ENCODE results near the gene SLC6A5.

The SLC6A5 gene

DNA sequence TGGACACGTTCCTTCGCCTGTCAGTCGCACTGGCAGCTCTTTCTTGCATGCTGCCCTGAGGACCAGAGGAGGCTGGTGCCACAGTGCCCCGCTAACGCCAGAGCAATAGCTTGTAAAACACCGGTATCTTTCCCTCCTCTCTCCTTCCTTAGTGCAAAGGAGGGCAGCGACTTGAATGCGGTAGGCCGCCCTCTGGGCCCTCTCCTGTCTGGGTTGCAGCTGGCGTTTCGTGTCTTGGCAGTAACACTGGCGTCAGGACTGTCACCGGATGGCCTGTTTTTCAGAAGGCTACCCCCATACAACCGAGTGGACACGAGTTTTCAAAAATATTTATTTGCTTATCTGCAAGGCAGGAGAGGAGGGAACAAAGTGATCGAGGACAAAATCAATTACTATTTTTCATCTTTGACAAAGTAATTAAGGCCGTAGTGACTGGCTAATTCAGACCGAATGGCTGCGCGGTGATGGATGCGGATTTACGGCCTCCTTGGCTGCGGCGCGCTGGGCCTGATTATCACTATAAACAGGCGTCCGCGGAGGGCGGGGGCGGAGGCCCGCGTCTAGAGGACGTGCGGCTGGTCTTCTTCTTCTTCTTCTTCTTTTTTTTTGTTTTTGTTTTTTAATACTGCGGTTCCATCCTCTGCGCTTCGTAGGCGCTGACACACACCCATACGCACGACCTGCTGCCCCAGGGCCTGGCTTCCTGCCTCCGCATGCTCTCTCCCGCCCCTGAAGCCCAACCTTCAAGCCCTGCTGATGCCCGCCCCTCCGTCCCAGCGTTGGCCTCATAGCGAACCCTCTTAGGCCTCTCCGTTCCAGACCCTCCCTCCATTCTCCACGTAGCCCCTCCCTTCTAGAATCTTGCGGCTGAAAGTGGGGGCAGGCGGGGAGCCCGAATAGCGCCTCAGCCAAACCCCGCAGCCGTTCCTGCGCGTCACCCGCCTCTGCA lies 2.9 kb upstream of the SLC6A5 start:
- no peak for DNase-seq (ENCODE audit: low read depth)

DNA sequence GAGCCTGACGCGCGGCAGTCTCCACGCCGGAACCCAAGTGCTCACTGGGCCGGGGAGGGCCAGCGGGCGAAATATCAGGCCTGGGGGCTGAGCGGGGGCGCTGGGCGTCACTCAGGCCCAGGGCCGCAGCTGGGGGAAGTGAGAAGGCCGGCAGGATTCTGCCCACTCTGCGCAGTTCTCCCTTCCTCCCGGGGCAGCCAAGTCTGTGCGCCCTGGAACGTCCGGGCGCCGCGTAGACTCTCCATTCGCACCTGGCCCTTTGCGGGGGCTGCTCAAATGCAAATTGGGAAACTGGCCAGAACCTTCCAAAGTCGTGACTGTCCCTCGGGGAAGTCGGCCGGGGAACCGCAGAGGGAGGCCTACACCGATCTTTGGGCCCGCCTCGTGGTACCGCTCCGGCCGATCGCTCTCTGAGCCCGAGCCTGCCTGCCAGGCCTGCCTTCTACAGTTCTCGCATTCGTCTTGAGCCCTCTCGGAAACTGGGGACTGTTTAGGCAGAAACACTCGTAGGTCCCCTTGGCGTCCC lies 2.2 kb upstream of the SLC6A5 start:
- DNase-seq (ENCODE audit: low read depth): no peak

DNA sequence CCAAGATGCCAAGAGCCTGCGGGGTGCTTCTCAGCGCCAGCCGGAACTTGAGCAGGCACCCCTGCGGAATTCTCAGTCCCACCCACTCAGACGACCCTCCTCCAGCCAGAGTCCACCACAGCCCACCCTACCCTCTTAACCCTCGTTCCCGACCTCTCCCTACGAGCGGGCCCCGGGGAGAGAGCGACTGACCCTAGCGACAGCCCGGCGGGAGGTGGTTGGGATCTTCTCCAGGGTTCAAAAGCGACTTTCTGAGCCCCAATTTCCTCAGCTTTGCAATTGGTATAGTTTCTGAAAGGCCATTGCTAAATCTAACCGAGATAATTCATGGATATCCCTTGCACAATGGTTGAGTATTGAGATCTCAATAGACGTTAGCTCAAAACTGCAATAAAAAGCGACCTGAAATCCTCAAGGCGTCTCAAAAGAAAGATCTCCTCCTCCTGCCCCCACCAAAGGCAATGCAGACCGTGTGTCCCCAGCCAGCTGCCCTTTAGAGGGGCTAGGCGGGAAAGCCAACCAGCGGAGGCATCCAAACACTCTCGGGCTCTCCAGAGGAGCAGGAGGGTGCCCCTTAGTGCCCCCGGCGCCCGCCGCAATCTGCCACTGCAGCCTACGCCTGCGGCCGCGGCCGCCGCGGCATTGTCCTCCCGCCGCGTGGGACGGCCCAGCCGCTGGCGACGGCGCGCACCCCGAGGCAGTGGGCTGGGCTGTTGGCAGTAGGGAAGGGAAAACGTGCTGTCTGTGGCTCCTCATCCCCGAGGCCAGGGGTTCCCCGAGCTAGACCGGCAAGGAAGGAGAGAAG lies 1.5 kb upstream of the SLC6A5 start:
- no peak for DNase-seq (ENCODE audit: low read depth)

DNA sequence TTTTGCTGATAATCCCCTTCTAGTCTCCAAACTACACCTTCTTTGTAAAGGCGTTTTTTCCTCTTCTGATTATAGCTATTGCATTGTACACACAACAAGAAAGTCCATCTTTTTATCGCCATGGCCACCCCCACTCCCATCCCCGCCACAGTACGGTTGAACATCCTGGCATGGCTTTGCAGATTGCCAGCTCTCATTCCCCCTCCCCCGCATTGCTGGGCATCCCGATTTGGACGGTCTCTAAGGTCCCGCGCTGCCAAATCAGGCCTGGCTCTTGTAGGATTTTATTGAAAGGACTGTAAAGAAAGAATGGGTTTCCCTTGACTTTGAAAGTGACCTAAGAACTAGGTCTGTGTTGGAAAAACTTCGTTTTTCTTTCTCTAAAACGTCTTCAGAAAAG lies 916 bp upstream of the SLC6A5 start:
- no peak for DNase-seq (ENCODE audit: low read depth)

DNA sequence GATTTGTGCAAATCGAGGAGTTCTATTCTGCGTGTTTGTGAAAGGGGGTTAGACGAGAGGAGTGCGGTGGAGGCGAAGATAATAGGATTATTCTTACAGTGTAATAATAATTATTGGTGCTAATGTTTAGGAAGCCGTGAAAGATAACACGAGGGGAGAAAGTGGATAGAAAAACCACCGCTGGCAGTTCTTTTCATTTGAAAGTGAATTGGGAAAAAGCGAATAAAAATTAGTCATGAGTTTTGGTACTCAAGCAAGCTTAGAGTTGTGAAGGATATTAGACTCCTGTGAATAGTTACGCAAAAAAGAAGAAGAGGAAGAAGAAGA lies 575 bp downstream of the SLC6A5 start:
- no peak for DNase-seq (ENCODE audit: low read depth)

DNA sequence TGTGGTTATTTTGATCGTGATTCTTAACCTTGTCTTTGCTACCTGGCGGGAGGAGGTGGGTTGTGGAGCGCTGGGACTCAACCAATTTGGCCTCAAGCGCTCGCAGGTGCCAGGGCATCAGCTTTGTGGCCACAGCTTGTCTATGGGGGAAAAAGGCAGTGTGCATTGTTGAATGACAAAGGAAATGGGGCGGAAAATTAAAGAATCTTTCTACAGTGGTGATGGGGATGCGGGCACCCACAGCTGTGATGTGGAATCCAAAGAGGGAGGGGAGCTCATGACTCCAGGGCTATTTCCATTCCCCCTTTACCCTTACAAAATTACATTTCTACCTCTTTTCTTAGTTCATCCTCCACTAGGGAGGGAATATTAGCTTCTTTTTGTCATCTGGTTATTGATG lies 1.1 kb downstream of the SLC6A5 start:
- DNase-seq (ENCODE audit: low read depth): no peak

DNA sequence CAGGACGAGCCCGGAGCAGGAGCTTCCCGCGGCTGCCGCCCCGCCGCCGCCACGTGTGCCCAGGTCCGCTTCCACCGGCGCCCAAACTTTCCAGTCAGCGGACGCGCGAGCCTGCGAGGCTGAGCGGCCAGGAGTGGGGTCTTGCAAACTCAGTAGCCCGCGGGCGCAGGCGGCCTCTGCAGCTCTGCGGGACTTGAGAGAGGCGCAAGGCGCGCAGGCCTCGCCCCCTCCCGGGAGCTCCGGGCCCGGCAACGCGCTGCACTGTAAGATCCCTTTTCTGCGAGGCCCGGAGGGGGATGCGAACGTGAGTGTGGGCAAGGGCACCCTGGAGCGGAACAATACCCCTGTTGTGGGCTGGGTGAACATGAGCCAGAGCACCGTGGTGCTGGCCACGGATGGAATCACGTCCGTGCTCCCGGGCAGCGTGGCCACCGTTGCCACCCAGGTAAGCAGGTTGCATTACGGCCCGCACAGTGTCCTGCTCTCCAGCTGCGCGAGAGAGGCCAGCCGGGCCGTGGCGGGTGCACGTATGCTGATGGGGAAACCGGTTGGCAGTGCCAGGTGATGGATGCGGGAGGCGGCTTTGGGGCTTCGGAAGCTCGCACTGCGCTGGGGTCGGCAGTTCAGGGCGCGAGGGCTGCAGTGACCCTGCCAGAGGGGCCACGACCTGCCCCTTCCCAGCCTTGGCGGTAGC lies 2.0 kb downstream of the SLC6A5 start:
- no peak for DNase-seq (ENCODE audit: low read depth)

DNA sequence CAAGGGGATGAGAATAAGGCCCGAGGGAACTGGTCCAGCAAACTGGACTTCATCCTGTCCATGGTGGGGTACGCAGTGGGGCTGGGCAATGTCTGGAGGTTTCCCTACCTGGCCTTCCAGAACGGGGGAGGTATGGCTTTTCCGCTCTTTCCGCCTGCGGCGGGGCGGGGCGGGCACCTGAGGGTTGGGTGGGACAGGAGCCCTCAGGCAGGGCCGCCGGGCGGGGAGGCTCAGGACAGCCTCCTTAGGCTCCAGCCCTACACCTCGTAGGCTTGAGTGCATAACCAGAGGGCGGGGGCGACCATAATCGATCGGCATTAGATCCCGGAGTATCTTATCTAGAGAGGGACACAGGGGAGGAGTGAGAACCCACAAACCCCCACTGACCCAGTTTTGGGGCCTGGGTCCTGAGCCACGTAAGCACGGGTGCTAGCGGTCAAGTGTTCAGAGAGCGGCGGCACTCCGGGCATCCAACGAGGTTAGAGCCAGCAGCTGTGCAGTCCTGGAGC lies 4.9 kb downstream of the SLC6A5 start:
- DNase-seq (ENCODE audit: low read depth): no peak

DNA sequence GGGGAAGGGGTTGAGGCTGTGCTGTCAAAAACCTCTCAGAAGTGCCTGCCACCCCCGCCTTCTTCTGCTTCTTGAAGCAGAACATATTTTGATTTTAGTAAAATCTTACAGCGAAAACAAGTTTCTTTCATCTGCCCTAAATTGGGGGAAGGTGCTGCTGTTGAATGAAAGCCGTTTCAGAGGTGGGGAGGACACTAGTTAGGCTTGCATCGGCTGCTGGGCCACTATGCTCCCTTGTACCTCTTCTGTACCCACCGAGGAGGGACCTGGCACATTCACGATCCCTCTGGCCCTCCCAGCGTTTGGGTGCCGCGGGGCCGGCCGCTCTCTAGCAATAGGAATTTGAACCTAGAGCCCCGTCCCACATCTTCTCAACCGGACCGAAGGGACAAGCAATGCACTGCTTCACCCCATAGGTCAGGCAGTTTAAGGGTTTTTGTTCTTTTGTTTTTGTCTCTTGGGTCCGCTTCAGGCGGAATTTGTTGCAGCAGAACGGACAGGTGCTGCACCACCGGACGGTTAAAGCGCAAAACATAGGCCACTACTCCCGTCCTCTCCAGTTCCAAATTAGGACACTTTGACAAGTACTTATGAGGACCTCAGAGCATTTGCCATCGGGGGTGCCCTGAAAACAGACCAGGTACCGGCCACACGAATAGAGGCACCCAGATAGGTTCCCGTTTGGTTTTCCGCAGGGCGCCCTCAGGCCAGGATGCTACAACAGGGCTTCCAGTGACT lies 5.6 kb downstream of the SLC6A5 start:
- DNase-seq (ENCODE audit: low read depth): no peak

DNA sequence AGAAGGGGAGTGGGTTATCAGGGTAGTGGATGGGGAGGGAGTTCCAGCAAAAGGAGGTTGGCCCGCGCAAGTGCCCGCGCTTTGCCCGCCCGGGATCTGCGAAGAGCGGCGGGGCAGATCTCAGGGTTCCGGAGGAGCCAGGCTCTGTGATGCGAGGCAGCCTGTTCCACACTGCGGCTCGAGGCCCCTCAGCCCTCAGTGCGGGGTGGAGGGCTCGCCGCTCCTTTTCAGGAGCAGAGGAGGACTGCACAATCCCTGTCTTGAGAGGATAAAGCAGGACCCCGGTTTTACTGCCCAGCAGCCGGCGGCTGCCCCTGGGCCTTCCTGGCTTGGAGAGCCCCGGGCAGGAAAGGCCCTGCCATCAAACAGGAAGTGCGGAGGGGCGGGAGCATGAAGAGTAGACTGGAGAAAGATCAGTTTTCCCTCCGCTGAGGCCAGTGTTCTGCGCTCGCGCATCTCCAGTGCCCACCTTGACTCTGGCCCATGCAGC lies 6.2 kb downstream of the SLC6A5 start:
- no peak for DNase-seq (ENCODE audit: low read depth)

DNA sequence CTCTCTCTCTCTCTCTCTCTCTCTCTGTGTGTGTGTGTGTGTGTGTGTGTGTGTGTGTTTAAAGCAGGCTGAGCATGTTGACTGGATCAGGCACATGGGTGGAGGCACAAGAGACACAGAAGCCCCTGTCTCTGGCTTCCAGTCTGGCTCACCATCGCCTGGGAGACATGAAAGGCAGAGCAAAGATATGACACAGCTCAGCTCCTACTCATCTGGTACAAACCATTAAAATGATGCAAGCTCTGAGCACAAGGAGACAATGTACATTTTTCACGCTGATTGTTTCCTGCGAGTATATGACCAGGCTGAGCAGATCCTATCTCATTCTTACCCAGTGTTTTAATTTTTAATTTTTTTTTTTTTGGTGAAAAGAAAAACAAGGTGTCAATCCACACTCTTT lies 9.5 kb downstream of the SLC6A5 start:
- DNase-seq (ENCODE audit: low read depth): no peak

DNA sequence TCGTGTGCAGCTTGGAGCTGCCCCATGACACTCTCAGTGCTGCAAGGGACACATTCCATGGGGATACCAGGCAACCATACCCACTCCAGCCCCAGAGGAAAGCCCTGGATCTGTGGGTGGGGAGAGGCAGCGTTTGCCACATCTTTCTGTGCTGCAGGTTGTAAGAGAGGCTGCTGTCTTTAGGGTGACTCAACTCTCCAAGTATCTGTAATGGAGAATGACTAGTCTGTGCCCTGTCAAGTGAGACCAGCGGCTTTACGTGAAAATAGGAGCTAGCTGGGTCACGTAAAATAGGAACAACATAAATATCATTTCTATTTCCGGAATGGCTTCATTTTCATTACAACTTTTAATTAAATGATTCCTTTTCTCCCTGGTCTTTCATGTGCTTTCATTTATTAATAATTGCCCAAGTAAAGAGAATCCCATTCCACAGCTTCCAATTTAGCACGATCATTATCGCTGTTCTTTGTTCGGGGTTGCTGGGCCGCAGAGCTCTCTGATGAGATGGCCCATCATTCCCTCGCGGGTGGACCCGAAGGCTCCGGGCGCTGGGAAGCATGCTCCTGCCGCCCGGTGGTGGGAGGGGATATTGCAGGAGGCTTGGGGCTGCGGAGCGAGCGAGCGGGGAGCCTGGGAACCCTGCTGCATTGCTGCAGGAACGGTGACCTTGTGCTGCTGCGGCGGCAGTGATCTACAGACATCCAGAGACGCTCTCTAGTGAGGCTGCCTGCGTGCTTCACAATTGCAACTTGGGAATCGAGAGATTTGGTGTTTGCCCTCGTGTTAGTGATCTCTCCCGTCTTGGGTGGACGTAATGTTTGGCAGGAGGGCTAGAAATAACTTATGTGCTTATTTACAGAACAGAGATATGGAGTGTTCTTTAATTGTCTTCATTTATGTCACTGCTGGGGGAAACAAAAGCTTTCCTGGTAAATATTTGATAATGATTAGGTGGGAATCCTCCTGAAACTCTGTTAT lies 10.6 kb downstream of the SLC6A5 start:
- peak; percentile 60 for DNase-seq (ENCODE audit: low read depth)

DNA sequence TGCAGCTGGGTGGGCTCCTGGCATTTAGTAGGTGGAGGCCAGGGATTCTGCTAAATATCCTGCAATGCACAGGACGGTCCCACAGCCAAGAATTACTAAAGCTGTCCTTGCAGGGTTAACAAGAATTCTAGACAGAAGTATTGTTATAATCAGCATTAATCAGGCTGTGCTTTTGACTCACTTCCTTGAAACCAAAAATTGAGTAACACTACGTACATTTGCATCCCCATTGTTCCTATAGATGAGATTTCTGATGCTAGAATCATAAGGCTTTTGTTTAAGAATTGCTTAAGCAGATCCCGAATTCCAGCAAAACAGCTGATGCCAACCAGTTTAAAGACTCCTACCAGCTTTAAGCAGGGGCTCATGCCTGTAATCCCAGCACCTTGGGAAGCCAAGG lies 11.4 kb downstream of the SLC6A5 start:
- no peak for DNase-seq (ENCODE audit: low read depth)

DNA sequence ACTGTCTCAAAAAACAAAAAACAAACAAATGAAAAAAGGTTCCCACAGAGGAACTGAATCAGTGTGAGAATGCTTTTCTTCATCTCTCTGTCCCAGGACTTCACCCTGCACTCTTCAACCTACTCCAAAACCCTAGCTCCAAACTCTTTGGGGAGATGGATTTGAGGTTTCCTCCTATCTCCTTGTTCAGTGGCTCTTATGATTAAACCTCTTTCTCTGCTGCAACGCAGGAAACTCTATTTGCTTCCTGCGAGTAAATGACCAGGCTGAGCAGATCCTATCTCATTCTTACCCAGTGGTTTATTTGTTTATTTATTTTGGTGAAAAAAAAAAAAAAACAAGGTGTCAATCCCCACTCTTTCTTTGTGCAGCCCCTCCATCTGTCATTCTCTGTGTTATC lies 12.0 kb downstream of the SLC6A5 start:
- no peak for DNase-seq (ENCODE audit: low read depth)

DNA sequence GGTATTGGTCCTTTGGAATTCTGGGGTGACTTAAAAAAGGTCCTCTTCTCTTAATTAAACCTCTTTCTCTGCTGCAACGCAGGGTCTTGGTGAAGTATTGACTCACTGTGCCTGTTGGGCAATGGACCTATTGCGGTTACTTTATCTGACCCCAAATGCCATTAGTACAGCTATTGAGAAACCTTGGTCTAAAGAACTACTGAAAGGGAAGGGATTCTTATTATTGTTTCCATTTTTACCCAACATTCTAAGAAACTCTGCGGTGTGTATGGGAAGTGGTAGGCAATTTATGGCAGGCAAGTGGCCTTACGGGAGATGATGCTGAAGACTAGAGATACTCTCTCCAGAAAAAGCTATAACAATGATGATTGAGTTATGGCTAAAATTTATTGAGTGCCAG lies 12.5 kb downstream of the SLC6A5 start:
- DNase-seq (ENCODE audit: low read depth): no peak

DNA sequence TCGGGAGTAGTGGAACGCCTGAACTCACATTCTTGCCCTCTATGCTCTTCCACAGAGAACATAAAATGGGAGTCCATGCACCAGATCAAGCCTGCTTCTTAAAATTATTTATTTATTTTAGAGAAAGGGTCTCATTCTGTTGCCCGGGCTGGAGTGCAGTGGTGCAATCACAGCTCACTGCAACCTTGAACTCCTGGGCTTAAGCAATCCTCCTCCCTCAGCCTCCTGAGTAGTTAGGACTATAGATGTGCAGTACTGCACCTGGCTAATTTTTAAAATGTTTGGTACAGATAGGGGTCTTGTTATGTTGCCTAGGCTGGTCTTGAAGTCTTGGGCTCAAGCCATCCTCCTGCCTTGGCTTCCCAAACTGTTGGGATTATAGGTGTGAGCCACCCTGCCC lies 13.0 kb downstream of the SLC6A5 start:
- no peak for DNase-seq (ENCODE audit: low read depth)

DNA sequence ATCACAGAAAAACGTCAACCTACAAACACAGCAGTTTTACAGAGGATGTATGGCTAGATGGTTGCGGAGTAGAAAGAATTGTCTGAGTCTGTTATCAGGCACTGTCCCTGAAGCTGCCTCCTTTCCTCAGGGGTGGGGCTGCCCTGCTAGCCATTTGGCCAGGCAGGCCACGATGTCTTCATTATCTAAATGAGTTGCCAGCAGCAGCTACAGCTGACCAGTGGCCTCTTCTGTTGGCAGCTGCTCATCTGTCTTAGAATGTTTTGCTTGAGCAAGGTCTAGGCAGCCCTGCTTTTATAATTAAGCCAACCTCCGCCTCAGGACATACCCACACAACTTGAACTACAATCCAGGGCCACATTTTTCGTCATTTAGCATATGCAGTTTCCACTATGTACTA lies 17.5 kb downstream of the SLC6A5 start:
- no peak for DNase-seq (ENCODE audit: low read depth)

DNA sequence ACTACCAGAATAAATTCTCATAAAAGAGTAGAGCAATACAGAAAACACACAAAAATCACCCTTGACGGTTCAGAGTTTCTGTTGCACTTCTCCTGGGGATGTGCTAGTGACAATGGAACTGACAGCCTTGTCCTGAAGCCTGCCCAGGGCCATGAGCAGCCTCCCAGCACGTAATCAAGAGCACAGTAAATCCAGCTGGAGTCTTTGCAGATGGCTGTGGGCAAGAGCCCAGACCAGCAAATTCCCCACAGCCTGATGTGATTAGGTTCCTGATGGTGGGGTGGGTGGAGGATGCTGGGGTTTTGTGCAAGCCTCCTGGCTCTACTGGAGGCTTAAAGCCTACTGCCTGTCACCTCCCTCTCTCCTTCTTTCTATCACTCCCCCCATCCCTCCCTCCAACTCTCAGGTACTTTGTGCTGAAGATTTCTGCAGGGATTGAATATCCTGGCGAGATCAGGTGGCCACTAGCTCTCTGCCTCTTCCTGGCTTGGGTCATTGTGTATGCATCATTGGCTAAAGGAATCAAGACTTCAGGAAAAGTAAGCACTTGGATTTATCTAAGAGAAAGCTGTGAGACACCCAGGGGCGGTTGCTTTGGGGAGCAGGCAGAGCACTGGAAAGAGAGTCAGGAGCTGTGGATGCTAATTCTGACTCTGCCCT lies 18.1 kb downstream of the SLC6A5 start:
- DNase-seq (ENCODE audit: low read depth): no peak

DNA sequence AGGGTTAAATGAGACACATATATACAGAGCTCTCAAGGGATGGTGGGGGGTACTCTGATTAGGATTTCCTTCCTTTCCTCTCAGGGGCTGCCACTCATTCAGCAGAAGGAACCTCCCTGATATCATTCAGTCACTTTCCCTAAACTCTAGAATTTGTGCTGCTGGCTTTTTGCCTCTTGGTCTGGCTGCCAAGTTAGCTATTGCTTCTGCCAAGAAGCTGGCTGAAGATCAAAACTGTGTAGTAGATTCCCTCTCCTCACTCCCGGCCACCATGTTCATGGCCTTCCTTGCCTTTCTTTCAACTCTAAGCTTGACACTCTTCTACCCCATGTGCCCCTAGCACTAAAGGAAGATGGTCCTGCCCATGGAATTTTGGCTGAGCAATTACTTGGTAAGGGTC lies 18.7 kb downstream of the SLC6A5 start:
- DNase-seq (ENCODE audit: low read depth): no peak

DNA sequence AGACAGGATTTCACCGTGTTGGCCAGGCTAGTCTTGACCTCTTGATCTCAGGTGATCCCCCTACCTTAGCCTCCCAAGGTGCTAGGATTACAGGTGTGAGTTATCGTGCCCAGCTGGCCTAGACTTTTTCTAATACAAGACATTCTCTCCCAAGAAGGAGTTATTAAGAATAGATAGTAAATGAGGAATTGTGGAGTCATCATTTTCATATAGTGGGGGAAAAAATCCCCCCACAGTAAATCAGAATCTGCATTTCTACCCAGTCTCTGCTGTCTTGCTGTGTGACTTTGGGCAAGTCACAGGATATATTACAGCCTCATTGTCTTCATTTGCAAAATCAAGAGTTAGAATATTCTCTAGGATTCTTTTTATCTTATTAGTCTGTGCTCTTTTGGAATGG lies 21.6 kb downstream of the SLC6A5 start:
- DNase-seq (ENCODE audit: low read depth): no peak

Data from activated T-cell treated with anti-CD3 and anti-CD28 coated beads for 48 hours (primary cell).